HG02610 (cell line): Measurements from ENCODE around the gene ZNF750.

Experiments used
- ATAC-seq: cut with Tn5 transposase; IDR thresholded peaks from one replicate; pipeline ENCODE4 v1.9.1; 2021; ENCODE audit warnings: mild to moderate bottlenecking, moderate library complexity; ENCODE audit not compliant: unreplicated experiment

Gene ZNF750

DNA sequence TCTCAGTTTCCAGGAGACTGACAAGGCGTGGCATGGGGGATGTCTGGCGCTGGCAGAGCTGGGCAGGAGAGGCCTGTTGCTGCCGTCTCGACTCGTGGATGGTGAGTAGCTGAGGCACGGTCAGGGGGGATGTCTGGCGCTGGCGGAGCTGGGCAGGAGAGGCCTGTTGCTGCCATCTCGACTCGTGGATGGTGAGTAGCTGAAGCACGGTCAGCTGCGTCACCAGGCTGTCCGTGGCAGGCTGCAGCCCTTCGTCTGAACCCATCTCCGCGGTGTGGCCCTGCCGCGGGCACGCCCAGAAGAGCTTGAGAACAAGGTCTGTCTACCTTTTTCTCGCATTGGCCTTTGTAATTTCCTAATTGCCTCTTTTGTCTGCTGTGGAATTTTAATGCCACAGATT is 25.0 kb downstream of the ZNF750 start:
- ATAC-seq = no peak

DNA sequence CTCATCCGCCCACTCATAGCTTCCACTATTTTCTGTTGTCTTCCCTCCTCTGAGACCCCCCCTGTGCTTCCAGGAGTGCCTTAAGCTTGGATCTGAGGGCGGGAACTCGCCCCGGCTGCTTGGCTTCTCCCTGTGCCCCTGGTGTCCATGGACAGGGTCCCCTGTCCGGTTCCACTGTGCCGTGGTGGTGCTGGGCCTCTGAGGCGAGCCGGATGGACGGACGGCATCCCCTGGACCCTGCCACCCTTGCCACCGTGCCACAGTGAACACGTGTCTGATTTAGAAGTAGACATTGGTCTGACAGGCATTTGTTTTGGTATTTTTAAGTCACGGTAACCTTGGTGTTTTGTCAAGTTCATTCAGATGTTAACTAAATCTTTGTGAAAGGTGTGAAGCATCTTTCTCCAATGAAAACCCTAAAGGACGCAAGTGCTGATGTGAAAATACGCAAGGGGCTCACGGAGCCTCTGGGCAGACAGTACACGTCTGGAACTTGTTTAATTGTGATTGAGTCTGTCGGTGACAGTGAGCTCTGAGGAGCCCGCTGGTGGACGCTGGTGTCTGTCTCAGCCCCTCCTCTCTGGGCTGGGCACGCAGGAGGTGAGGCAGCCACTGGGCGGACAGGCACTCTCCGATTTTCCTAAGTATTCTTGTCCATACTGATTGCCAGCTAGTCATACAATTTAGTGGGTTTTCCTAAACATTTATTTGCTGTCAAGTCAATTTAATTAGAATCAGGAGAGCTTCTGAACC is 26.3 kb downstream of the ZNF750 start:
- ATAC-seq = no peak

GRCh38 chr17:82812601-82813000 is 27.2 kb downstream of the ZNF750 start:
- no peak for ATAC-seq

- no peak for ATAC-seq
Measured at GRCh38 chr17:82812058-82812457, 27.8 kb downstream of the ZNF750 start.

DNA sequence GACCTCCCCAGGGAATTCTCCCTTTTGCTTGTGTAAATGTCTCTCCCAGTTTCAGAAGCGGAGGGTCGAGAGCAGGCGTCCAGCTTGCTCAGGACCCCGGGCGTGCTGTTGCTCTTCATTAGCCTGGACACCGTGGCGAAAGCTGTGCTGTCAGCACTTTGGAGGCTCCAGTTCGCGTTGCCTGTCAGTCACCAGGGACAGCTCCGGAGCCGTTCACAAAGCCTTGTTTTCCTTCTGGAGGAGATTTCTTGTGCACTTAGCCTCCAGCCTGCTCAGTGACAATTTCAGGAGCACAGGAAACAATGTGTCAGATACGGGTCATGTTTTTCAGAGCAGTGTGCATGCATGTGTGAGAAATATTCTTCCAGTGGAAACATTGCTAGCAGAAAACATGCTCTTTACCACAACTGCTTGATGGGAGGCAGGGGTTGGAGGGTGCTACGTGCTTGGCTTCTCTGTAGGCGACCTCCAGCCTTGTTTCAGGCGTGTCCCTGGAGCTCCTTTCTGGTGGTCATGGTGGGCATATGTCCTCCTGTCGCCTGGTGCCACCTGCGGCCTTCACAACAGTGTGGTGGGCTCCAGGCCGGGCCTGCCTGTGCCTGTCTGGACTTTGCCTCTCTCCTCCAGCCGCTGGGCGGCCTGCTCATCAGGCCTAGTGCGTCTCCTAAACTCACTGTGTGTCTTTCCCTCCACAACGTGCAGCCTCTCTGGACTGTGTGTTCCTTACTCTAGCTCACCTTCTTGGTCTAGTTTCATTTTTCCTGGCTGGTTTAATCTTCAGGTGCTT is 29.0 kb downstream of the ZNF750 start:
- no peak for ATAC-seq

DNA sequence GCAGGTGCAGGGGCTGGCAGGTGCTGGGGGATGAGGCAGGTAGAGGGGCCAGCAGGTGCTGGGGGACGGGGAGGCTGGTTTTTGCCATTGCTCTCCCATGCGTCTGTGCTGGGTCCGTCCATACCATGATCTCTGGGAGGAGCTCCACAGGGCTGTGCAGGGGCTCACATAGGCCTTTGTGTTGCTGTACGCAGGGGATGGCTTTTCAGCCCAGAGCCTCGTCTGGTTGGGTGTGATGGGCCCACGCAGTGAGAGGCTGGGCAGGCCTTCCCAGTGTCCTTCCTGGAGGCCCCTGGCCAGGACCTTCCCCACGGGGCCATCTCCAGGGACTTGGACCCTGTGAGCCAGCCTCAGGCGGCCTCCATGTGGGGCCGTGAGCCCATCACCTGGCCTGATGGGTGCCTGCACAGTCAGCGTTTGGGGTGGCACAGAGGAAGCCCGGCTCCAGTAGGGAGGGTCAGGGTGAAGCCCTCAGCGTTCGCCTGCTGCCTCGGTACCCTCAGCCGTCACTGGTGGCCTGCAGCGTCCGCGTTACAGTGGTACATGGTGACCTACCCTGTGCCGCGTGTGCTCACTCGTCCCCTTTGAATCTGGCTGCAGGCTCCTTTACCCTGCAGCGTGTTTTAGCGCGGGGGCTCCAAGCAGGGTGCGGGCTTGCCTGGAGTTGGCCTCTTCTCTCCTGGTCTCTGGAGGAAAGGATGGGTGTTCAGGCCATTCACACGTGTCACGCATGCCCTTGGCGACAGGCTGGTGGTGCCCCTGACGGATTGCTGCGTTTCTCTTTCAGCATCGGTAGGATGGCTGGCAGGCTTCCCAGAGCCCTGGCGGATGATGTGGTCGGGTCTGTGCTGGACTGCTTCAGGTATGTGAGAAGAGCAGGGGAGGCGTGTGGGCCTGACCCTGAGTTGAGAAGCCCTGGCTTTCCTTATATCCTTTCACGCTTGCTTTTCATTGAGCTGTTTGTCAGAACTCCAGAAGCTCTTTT is 30.6 kb downstream of the ZNF750 start:
- no peak for ATAC-seq

DNA sequence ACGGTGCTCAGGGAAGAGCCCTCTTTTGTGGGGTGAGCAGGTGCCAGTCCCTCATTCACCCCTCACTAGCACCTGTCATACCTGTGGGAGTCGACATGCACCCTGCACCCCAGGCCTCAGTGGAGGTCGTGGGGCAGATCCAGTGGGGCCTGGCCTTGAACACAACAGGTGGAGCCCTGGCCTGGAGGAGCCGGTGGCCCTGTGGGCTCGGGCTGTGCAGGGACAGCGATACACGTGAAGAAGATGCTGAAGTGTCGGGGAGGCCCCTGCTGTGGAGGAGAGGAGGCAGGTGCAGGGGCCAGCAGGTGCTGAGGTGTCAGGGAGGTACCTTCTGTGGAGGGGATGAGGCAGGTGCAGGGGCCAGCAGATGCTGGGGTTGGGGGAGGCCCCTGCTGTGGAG is 31.8 kb downstream of the ZNF750 start:
- no peak for ATAC-seq

DNA sequence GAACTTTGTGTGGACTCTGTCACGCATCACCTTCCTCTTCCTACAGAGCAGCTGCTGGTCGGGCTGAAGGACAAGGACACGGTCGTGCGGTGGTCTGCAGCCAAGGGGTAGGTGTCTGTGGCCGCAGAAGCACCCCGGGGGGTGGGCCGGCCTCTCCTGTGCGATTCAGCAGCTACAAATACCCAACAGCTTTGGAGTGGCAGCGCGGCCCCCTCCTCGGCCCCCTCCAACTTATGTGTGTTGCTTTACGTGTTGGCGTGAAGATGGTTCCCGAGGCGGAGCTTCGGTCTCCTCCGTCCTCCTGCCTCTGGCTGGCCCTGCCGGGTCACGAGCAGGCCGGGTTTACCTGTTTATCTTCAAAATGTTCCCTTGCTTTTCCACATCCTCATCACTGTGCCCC is 32.3 kb downstream of the ZNF750 start:
- no peak for ATAC-seq

DNA sequence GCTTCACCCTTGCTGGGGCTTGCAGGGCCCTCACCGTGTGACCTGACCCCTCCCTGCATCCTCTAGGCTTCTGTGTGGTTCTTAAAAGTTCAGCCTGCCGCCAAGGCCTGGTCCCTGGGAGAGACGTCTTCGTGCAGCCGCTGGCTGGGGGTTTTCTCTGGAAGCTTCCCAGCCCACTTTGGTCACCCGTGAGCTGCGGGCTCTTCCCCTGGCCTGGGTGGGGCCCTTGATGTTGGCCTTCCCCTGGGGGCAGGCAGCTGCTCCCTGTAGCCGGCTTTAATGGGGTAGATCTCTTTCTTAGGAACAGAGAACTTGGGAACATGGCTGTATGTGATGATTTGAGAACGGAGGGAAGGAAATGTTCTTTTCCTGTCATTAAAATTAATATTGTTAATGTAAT is 32.7 kb downstream of the ZNF750 start:
- no peak for ATAC-seq

DNA sequence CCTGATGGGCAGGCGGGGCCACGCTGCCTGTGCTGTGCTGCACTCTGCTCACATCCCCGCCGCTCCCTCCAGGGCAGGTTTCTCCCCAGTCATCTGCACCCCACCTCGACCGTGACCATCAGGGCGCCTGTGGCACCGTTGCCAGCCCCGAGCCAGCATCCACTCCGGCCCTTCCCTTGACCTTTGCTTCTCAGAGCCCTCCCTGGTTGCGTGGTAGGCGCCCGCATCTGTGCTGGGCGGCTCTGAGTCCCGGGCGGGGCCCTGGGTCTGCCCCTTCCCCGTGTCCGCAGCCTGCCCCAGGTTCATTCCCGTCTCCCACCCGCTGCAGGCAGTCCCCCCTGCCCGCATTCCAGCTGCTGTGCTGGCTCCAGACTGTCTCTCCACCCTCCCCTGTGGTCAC is 33.2 kb downstream of the ZNF750 start:
- no peak for ATAC-seq

- no peak for ATAC-seq
Measured at GRCh38 chr17:82805823-82806222, 34.0 kb downstream of the ZNF750 start.

- ATAC-seq = no peak
Measured at GRCh38 chr17:82805254-82805653, 34.6 kb downstream of the ZNF750 start.

- ATAC-seq = no peak
Measured at GRCh38 chr17:82804442-82805191, 35.2 kb downstream of the ZNF750 start.

GRCh38 chr17:82803606-82804005 is 36.2 kb downstream of the ZNF750 start:
- ATAC-seq = no peak

DNA sequence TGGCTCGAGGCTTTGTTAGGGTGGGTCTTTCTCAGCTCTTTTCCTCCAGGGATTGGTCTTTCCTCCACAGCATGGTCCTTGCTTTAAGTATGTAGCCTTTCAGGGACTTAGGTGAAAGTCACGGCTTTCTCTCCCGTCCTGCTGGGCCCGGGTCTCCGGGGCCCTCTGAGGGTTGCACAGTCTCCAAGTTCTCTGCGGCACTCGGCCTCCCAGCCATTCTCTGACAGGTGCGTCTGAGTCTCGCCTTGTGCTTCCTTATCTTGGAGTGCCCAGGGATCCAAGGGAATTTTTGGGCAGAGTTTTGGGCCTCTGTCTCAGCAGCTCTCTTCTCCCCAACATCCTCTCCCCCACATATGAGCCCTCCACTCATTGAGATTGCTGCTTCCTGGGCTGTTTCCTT is 36.6 kb downstream of the ZNF750 start:
- no peak for ATAC-seq

DNA sequence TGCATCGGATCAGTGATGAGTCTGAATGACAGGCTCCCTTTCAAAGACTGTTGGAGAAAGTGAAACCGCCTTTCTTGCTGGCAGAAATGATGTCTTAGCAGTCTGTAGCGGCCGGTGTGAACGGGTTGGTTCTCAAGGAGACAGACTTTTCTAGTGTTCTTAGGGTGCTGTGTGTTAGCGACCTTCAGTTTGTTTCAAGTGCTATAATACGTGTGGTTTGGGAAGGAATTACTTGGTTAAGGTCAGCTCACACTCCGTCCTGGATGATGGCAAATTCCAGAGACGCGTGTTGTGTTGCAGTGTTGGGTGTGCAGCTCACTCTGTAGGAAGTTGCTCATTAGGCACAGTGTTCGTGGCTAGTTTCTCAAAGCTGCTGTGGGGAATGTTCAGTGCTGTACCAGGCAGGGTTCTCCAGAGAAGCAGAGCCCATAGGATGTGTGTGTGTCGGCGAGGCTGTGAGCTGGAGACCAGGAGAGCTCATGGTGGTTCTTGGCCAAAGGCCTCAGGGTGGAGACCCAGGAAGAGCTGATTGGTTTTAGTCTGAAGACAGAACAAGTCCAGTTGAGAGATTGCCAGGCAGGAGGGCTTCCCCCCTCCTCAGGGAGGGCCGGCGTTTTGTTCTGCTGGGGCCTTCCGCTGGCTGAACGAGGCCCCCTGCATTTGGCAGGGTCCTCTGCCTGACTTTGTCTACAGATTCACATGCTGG is 37.6 kb downstream of the ZNF750 start:
- no peak for ATAC-seq

DNA sequence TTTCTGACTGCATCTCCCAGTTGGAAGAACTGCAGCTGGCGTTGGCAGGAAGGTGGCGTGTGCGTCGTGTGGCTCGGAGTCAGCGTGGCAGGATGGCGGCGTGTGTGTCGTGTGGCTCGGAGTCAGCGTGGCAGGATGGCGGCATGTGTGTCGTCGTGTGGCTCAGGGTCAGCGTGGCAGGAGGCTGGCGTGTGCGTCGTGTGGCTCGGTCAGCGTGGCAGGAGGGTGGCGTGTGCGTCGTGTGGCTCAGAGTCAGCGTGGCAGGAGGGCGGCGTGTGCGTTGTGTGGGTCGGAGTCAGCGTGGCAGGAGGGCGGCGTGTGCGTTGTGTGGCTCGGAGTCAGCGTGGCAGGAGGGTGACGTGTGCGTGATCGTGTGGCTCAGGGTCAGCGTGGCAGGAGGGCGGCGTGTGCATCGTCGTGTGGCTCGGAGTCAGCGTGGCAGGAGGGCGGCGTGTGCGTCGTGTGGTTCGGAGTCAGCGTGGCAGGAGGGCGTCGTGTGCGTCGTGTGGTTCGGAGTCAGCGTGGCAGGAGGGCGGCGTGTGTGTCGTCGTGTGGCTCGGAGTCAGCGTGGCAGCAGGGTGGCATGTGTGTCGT is 38.3 kb downstream of the ZNF750 start:
- no peak for ATAC-seq

- no peak for ATAC-seq
Measured at GRCh38 chr17:82800885-82801284, 38.9 kb downstream of the ZNF750 start.

DNA sequence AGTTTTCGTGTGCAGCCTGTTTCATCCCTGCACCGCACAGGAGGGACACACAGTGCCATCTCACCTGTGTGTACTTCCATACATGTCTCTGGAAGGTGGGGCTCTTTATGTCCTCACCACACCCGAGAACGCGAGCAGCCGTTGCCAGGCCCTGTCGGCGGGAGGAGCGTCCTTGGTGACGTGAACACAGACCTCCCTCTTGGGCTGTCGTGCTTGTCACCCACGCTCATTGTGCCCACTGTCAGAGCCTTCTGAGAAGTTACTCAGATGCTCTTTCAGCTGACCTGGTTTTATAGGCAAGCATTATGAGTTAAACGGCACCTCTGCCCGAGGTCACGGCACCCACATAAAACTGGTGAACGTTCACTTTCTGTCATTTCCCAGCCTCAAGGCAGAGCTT is 40.2 kb downstream of the ZNF750 start:
- ATAC-seq = no peak

- no peak for ATAC-seq
Measured at GRCh38 chr17:82798752-82799151, 41.1 kb downstream of the ZNF750 start.
